ENCODE data around the gene G2E3.
"Not testable (repeated sequence)": the region's sequence is repeated elsewhere in the genome, so short reads cannot be mapped to it uniquely, and the experiment has no call there.

The G2E3 gene, protein sequence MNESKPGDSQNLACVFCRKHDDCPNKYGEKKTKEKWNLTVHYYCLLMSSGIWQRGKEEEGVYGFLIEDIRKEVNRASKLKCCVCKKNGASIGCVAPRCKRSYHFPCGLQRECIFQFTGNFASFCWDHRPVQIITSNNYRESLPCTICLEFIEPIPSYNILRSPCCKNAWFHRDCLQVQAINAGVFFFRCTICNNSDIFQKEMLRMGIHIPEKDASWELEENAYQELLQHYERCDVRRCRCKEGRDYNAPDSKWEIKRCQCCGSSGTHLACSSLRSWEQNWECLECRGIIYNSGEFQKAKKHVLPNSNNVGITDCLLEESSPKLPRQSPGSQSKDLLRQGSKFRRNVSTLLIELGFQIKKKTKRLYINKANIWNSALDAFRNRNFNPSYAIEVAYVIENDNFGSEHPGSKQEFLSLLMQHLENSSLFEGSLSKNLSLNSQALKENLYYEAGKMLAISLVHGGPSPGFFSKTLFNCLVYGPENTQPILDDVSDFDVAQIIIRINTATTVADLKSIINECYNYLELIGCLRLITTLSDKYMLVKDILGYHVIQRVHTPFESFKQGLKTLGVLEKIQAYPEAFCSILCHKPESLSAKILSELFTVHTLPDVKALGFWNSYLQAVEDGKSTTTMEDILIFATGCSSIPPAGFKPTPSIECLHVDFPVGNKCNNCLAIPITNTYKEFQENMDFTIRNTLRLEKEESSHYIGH

GRCh38 chr14:30558675-30559555 is at the start of gene G2E3:
Gene G2E3 (plus strand): TSS chr14:30559158. CDS start chr14:30581080, 21,922 bp downstream.
- DNase-seq = peak; percentile 98

DNA sequence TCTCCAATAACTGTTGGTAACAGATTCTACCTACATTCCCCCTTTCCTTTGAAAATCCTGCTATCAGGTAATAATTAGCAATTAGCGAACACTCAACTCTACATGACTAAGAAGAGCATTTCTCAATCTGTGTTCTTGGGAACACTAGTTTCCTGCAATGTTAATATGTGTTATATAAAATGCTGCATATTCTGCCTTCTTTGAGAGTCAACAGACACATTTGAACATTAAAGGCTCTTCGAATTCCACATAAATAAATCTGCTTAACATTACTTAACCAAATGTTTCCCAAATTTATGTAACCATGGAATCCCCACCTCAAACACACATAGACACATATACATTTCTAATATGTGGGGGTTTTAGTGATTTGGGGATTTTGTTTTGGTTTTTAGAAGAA is 41.2 kb upstream of the G2E3 start:
- DNase-seq = no peak

GRCh38 chr14:30518867-30519560 is 39.9 kb upstream of the G2E3 start:
- DNase-seq = peak; percentile 96

GRCh38 chr14:30519961-30520360 is 39.0 kb upstream of the G2E3 start:
- peak; percentile 86 for DNase-seq

GRCh38 chr14:30520536-30520935 is 38.4 kb upstream of the G2E3 start:
- DNase-seq = peak; percentile 81

DNA sequence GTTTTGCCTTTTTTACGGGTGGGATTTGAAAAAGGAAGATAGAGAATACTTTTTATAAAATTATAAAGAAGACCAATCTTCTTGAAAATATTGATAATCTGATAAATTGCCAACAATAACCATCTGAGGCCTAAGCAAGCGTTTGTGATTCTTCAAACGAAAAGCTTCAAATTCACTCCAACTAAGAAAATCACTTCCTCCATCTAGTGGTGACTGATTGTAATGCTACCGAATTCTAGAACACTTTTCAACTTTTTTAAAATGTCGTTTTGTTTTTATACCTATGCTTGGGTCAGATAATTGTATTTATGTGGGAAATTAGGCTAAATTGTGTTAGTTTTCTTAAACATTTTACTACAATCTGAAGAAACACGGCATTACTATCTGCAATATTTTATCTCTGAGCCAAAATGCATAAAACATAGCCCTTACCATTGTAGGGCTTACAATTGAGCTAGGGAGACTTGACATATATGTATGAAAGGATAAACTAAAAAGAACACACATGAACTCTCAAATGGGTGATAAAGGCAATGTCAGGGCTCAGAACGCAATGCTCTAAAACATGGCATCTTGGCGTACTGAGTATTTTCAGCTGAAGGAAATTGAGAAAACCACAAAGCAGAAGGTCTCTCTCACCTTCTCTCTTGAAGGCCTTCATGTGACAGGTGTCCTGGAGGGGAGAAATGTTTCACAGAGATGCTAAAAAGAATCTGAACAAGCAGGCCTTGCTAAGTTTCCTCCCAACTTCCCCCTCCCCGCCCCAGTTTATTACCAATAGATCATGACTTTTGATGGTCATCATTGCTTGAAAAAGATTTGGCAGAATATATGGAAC is 36.8 kb upstream of the G2E3 start:
- DNase-seq = peak; percentile 88

DNA sequence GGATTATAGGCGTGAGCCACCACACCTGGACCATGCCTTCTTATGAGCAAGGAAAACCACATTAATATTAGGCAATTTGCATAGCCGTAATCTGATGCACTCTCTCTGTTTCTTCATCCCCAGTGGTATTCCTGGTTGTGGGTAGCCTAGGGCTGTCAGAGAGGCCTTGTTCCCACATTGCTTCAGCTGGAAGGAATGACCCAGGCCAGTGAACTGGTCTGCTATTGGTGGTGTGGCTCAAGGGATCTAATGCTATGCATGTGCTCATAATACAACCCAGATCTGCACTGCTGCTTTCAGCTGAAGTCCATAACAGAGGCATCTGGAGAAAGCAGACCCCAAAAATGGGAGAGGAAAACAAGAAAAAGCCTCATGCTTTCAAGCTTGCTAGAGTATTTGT is 33.1 kb upstream of the G2E3 start:
- no peak for DNase-seq

GRCh38 chr14:30527196-30527595 is 31.8 kb upstream of the G2E3 start:
- peak; percentile 34 for DNase-seq

DNA sequence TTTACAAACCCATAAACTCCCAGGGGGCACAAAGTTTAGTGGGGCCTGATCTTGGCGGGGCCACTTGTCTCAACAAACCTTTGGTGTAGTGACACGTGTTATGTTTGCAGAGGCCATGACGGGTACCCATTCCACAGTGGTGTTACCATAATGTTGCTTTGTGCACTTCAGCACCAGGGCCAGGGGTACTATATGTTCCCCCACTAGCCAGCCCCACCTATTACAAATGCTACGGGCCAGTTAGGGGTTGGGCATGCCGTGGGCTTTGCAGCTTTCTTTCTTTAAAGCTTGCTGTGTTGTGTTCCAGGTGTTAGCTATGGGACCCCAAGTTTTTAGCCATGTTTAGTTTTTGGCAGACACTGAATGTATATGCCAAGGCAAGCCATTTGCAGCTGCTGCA is 30.8 kb upstream of the G2E3 start:
- DNase-seq = no peak

DNA sequence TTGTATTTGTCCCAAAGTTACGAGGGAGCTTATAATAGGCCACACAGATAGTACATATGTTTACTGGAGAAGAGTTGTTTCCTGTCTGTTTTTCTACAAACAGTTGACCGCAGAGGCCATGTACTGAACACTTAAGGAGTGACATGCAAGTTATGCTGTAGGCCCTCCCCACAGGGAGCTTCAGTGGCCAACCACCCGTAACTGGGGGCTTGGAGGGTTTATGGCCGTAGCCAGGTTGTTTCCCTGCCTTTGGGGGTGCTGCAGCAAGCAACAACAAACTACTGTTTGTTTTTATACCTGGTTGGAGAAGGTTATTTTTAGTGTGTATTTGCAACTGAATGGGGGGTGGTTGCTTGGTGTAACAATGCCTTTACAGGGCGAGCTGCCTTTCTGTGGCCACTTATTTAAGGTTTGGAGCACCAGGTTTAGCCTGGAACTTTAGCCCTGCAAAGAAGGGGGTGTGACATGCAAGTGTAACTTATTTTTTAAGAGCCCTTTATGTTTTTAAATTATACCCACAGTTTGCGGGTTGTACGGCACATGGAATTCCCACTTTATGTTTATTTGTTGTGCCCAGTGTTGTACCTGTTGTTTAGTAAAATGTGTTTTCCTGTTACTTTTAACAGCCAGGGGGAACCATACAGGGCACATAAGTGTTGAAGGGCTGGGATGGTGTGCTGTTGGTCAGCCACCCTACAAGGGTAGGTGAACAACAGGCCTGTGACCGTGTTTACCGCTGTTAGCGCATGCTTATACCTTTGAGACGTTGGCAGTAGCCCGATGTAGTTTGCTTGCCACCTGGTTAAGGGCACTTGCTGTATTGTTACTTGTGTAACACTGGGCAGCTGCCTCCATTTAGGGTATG is 29.9 kb upstream of the G2E3 start:
- no peak for DNase-seq

DNA sequence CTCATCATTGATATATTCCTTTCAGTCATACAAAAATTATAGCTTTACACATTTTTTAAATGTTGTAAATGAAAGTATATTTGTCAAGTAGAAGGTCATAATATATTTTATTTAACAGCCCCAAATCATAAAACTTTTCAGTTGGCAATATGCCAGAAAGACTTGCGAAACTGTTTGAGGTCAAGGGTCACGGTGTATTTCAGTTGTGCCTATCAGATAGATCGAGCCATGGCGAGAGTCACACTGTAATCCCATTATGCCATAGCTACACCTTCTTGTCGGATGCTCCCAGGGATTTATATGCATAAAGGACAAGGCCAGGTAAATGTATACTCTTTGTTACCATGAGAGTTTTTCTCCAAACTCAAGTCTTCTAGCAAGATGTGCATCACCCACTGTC is 26.7 kb upstream of the G2E3 start:
- peak; percentile 33 for DNase-seq

DNA sequence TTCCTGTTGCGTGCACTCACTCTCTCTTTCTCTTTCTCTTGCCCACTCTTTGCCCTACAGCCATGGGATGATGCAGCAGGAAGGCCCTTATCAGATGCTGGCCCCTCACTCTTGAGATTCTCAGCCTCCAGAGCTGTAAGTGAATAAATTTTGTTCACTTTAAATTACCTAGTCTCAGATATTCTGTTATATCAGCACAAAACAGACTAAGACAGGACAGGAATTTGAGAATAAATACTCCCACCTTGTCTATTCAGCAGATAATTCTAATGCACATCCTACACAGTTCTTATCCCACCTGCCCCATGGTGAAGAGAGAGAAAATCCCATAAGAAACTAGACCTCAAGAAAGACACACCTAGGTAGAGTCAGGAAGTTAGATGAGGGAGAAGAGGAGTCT is 25.8 kb upstream of the G2E3 start:
- DNase-seq = no peak

GRCh38 chr14:30541318-30541717 is 17.6 kb upstream of the G2E3 start:
- DNase-seq = no peak

DNA sequence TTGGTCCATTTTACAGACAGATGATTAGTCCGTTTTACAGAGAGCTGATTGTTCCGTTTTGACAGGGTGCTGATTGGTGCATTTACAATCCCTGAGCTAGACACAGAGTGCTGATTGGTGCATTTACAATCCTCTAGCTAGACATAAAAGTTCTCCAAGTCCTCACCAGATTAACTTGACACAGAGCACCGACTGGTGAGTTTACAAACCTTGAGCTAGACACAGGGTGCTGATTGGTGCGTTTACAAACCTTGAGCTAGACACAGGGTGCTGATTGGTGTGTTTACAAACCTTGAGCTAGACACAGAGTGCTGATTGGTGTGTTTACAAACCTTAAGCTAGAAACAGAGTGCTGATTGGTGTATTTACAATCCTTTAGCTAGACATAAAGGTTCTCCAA is 12.2 kb upstream of the G2E3 start:
- DNase-seq = not testable (repeated sequence)

DNA sequence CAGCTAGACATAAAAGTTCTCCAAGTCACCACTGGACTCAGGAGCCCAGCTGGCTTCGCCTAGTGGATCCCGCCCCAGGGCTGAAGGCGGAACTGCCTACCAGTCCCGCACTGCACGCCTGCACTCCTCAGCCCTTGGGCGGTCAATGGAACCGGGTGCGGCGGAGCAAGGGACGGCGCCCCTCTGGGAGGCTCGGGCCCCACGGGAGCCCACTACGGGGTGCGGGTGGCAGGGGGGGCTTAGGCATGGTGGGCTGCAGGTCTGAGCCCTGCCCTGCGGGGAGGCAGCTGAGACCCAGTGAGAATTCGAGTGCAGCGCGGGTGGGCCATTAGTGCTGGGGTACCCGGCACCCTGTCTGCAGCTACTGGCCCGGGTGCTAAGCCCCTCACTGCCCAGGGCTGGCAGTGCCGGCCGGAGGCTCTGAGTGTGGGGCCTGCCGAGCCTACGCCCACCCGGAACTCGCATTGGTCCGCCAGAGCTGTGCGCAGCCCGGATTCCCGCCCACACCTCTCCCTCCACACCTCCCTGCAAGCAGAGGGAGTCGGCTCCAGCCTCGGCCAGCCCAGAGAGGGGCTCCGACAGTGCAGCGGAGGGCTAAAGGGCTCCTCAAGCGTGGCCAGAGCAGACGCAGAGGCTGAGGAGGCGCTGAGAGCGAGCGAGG is 11.4 kb upstream of the G2E3 start:
- DNase-seq = no peak

- peak; percentile 44 for DNase-seq
Observed at GRCh38 chr14:30550335-30550734, 8.6 kb upstream of the G2E3 start.

GRCh38 chr14:30551460-30551859 is 7.5 kb upstream of the G2E3 start:
- DNase-seq = peak; percentile 99

GRCh38 chr14:30553311-30553989 is 5.5 kb upstream of the G2E3 start:
- peak; percentile 32 for DNase-seq

DNA sequence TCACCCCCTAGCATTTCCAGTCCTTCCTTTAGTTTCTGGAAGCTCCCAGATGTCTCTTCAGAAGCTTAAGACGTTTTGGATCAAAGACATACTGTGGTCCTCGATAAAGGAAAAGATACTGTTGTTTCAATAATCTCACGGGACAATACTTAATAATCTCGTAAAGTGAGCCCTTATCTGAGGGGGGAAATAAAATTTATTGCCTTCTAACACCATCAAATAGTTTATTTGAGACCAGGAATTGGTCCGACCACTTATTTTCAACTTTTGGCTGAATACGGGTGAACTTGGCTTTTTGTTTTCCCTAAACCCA is 640 bp upstream of the G2E3 start:
- no peak for DNase-seq

DNA sequence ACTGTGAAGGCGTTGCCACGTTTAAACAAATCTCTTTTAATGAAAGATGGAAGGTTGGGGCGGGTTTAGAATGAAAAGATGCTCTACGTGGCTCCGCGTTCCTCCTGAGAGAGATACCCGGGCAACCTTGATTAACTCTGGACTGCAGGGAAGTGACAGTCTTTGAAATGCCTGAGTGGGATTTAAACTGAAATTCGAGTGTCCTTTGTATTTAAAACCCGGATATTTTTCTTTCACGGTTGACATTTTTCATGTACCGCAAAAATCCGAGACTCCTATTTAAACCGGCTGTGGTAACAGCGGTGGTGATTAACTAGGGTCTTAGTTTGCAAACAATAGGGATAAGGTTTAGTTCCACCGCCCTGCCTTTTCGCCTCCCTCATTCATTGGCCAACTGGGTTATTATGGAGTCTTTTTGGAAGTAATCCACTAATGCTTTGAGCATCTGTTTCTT is 707 bp downstream of the G2E3 start:
- DNase-seq = peak; percentile 85
